ENCODE data around the gene GIMAP5.

- TF ChIP-seq CTCF (IDR thresholded peaks at IDR 0.05 in 8 of 11, conservative IDR thresholded peaks at IDR 0.05 in 3 of 11) = no peak
- TF ChIP-seq POLR2AphosphoS5 (IDR thresholded peaks at IDR 0.05) = no peak
These were observed 4.3 kb upstream of the GIMAP5 start for GRCh38 chr7:150732786-150733481.
